ENCODE results near the gene TBCK.
A peak's percentile ranks its signal among the peaks of the same experiment; 100 is the strongest.
"Not testable (repeated sequence)": the region's sequence is repeated elsewhere in the genome, so short reads cannot be mapped to it uniquely, and the experiment has no call there.

The TBCK gene

GRCh38 chr4:106321168-106321567, 5.2 kb upstream of the TBCK start:
- DNase-seq: not testable (repeated sequence)

DNA sequence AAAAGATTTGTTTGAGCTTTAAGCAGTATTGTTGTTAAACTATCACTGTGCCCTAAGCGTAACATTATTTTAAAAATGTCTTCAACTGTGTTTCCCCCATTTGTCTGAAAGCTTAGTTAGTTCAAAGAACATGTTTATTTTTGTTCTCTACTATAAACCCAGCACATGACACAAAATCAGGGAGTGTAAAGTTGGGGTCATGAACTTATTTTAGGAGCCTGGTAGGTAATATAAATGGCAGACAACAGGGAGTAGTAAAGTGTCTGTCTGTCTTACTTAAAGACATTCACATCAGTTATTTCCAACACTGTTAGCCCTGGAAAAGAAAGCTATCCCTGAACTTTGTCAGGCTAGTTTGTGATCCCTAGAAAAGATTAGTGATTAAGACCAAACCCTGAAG, 4.2 kb upstream of the TBCK start:
- DNase-seq: no peak

DNA sequence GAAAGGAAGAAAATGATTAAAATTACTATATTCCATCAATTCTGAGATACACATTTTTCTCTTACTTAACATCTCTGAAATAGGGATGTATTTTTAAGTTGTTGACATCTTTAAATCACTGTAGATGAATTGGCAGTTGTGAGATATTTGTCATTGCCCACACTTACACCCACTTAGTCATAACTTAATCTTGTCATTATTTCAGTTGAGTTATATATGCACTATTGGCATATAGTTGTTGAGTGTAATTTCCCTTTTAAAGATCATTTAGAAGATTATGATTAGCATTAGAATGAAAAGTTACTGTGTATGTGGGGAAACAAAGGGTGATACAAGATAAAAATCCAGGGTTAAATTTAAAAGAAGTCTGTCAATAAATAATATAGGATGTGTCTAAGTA, 2.5 kb upstream of the TBCK start:
- no peak for DNase-seq

DNA sequence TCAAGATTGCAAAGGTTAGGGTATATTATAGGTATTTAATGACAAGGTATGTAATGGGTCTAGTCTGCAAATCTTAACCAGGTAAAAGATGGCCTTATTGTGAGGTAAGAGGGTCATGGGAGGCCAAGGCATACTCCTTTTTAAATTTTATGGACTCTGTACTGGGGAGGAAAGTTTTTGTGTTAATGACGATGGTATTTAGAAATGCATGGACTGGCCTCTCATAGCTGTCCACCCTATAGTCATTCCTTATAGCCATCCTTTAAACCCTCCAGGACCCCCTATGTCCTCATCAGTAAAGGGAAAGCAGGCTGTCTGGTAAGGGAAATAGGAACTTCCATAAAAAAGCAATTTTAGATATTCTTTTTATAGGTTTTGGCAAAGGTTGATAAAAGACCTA, 1.8 kb upstream of the TBCK start:
- DNase-seq: no peak

- DNase-seq: no peak
These were observed 882 bp upstream of the TBCK start for GRCh38 chr4:106316773-106317409.

- peak in 1 of 2 donors; percentile 33 for DNase-seq
These were observed 487 bp downstream of the TBCK start for GRCh38 chr4:106315476-106315967.

- no peak for DNase-seq
These were observed 1.0 kb downstream of the TBCK start for GRCh38 chr4:106314960-106315359.

GRCh38 chr4:106312997-106313522, 2.9 kb downstream of the TBCK start:
- no peak for DNase-seq

DNA sequence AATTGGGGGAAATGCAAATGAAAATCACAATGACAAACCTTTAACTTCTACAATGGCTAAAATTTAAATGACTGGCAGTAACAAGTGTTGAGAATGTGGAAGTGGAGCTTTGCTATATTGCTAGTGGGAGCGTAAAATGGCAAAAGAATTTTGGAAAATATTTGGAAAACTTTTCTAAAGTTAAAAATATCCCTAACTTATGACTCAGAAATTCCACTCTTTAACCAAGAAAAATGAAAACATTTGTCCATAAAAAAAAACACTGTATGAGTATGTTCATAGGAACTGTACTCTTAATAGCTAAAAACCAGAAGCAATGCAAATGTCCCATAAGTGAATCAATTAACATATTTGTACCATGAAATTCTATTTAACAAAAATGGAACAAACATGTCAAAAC, 3.6 kb downstream of the TBCK start:
- no peak for DNase-seq

DNA sequence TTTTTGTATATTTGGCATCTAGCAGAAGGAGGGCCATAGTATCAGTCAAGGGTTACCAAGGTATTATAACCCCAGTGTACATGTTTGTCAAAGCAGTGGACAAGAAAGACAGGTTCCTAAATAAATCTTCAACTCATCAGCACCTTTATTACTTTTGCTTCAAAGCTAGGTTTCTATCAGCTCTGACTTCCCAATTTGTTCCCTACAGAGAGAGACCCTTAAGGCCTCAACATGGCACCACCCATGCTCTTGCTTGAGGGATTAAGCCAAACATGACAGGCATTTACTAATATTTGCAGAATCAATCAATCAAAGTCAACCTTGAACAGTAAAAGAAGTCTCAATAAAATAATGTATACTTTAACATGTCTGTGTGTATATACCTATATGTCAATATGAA, 9.4 kb downstream of the TBCK start:
- DNase-seq: no peak

- no peak for DNase-seq
These were observed 10.5 kb downstream of the TBCK start for GRCh38 chr4:106305435-106306055.

- no peak for DNase-seq
These were observed 11.4 kb downstream of the TBCK start for GRCh38 chr4:106304632-106305031.

DNA sequence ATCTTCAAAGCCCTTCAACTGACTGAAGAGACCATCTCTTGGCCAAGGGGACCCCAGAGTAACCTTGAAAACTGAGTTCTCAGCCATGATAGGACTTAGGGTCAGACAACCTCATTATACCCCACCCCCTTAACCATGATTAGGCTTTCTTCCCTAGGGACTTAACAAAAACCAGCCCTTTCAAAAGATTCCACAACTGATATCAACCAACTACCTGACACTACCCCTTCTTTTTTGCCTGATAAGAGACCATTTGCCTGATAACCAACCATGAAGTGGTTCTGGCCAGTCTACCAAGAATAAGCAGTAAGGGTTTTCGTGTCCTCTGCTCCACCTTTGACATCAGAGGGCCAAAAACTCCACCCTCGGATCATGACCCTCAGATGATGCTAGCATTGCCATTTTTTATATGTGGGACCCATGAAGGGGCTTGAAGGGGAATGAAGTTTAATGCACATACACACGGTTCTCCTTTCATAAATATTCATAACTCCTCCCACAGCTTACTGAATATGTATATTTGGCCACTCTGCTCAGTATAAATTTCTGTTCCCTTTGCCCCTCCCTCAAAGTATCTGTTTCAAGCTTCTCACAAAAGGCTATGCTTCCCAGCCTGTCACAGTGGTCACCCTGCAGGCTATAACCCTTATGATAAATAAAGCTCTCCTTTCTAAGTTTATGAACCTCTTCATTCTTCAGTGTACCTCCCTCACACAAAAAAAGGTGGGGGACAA, 12.3 kb downstream of the TBCK start:
- DNase-seq: no peak

DNA sequence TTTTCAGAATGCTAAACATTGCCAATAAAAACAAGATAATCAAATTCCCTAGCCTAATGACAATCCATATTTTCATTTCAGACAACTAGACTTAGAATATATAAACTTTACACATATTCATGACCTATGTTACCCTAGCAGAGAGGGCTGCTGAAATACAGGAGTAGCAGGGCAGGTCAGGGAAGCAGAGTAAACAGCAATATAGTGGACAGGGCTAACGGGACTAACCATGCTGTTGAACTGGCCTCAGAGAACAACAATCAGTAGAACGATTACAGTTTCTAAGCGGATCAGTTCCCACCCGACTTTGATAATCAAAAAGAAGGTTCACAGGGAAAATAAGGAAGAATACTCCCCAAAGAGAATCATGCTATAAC, 14.0 kb downstream of the TBCK start:
- DNase-seq: no peak

DNA sequence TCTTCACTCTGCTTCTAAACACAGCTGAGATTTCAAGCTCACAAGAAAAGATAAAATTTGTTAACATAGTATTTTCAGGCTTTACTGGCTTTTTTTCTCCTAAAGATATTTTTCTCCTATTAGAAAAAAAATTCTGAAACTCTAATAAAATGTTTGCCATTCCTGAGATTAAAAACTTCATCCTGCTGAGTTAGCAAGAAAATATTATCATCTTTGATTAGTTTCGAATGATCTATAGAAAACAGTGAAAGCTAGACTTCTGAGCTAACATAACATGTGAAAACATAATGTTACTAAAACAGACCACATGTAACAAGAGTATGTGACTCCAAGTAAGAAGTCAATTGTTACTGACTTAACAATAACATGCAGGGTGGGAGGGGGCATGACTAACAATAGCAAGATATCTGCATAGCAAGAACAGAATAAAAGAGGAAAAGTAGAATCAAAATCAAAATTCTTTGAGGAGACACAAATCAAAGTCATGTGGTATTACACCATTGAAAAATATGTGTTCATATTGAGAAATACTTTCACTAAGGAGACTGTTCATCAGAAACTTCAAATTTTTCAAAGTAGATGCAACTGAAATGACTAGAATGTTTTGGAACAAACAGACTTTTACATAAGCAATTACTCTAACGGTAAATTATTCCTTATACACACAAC, 14.5 kb downstream of the TBCK start:
- no peak for DNase-seq

GRCh38 chr4:106299977-106300376, 16.0 kb downstream of the TBCK start:
- DNase-seq: no peak

- no peak for DNase-seq
These were observed 18.6 kb downstream of the TBCK start for GRCh38 chr4:106297245-106298035.

- DNase-seq: no peak
These were observed 21.9 kb downstream of the TBCK start for GRCh38 chr4:106294062-106294461.

GRCh38 chr4:106291678-106292077, 24.3 kb downstream of the TBCK start:
- DNase-seq: no peak

DNA sequence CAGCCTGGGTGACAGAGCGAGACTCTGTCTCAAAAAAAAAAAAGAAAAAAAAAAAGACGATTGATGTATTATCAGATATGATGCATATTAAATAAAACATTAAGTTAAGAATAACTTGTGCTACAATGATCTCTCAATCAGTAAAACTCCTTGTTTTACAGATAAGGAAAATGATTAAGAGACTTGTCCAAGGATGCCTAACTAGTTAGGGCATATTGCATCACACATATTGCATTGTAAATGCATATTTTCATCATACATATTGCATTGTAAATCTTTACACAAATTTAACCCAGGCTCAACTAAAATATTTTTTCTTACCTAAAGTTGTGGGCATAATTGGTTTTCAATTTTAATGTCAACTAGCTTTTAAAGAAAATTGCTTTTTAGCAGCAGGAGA, 26.3 kb downstream of the TBCK start:
- no peak for DNase-seq

GRCh38 chr4:106287353-106287969, 28.5 kb downstream of the TBCK start:
- no peak for DNase-seq

- no peak for DNase-seq
These were observed 29.4 kb downstream of the TBCK start for GRCh38 chr4:106286611-106287010.

Measured in stimulated activated CD4-positive, alpha-beta T cell treated with anti-CD3 and anti-CD28 coated beads, Interleukin-2, amount 100 ng/mL, for 24 hours (primary cell).